Esophagus (tissue), 2 donors: ENCODE data around the gene SDHB. TPM values are rescaled to one million over a fixed set of nuclear protein-coding genes. Genes with fewer than 3 reads are reported as not detected.

Experiments used
- H3K27ac ChIP-seq, 2 donors: one replicate each; pipeline ENCODE4 v1.5.1; 2013; ENCODE audit warnings: low read depth in 2 of 2, mild to moderate bottlenecking in 2 of 2, inconsistent platforms in 1 of 2, low read length in 1 of 2, moderate library complexity in 1 of 2
- H3K27me3 ChIP-seq, 2 donors: one replicate each; pipeline ENCODE4 v1.6.1; 2013; ENCODE audit warnings: low read length in 2 of 2, control low read depth in 1 of 2, mild to moderate bottlenecking in 1 of 2; ENCODE audit not compliant: insufficient read depth in 2 of 2, control insufficient read depth in 1 of 2
- H3K36me3 ChIP-seq, 2 donors: one replicate each; pipeline ENCODE4 v1.6.1; 2013; ENCODE audit warnings: low read length in 1 of 2; ENCODE audit not compliant: control insufficient read depth in 2 of 2, insufficient read depth in 2 of 2
- H3K4me1 ChIP-seq, 2 donors: one replicate each; pipeline ENCODE4 v1.6.1; 2013; ENCODE audit warnings: low read length in 1 of 2; ENCODE audit not compliant: control insufficient read depth in 2 of 2, insufficient read depth in 2 of 2
- H3K4me3 ChIP-seq, 2 donors: one replicate each; pipeline ENCODE4 v1.5.1; 2013; ENCODE audit warnings: low read length in 2 of 2, mild to moderate bottlenecking in 2 of 2, low read depth in 1 of 2, moderate library complexity in 1 of 2
- H3K9me3 ChIP-seq, 2 donors: one replicate each; pipeline ENCODE4 v1.6.1; 2013; ENCODE audit warnings: mild to moderate bottlenecking in 2 of 2, low read depth in 1 of 2, low read length in 1 of 2, moderate library complexity in 1 of 2; ENCODE audit not compliant: control insufficient read depth in 2 of 2, insufficient read depth in 1 of 2
- WGBS, 2 donors: extraction: QIAGEN DNeasy Blood & Tissue Kit; methylation state at CpG; one replicate each; pipeline ENCODE4 v1.1.7; 2013; 5-methylcytosine and 5-hydroxymethylcytosine counted together
- polyA plus RNA-seq, 2 donors: library from polyadenylated mRNA; stranded (reverse); fragments of 200-250 nt; gene quantifications; one replicate each; pipeline ENCODE4 v1.2.3, GENCODE V29; 2013
- donor health status: healthy with polysubstance abuse.
- donor health status: Bipolar disorder and iron deficiency.

The SDHB gene
- polyA plus RNA-seq, 2 donors = 36.5 to 102 TPM

GRCh38 chr1:17011439-17012307 lies 42.2 kb downstream of the SDHB start, which contains the start of gene ATP13A2:
TSS of gene ATP13A2 (minus strand) at chr1:17011928. CDS start at chr1:17011738, 190 bp downstream.
- 1% methylated on average over 70 to 94 of the region's 94 CpGs for WGBS, 2 donors
- peak within 1 kb of the TSS; percentile 18 to 74 for H3K27ac ChIP-seq

GRCh38 chr1:17011092-17011438 lies 42.8 kb downstream of the SDHB start:
- 1% methylated on average over 15 of the region's 15 CpGs for WGBS, 2 donors
- no peaks in the 10 kb centered on the region for H3K9me3 ChIP-seq
- peak overlapping the region; percentile 72 to 83 for H3K4me3 ChIP-seq
- peak overlapping the region in 1 of 2 donors; percentile 74 for H3K27ac ChIP-seq
- H3K27me3 ChIP-seq = no peaks in the 10 kb centered on the region
- peaks cover 8 to 22% of the 10 kb centered on the region in 2 donors for H3K4me1 ChIP-seq
- no peaks in the 10 kb centered on the region for H3K36me3 ChIP-seq

More at GRCh38 chr1:17011439-17012307, 42.2 kb downstream of the SDHB start, which contains the start of gene ATP13A2:
- peaks cover 9 to 24% of the 10 kb centered on the region in 2 donors for H3K4me1 ChIP-seq
- H3K36me3 ChIP-seq = no peaks in the 10 kb centered on the region
- H3K9me3 ChIP-seq = no peaks in the 10 kb centered on the region
- H3K27me3 ChIP-seq = no peaks in the 10 kb centered on the region
- peak within 1 kb of the TSS; percentile 72 to 83 for H3K4me3 ChIP-seq

- peak overlapping the region in 1 of 2 donors; percentile 53 for H3K27ac ChIP-seq
Measured at GRCh38 chr1:17009706-17010105, 44.1 kb downstream of the SDHB start.

GRCh38 chr1:17008208-17008855 lies 45.5 kb downstream of the SDHB start:
- Histone ChIP-seq H3K36me3 (peaks cover 11 to 16% of the 10 kb centered on the region in 2 donors), H3K4me3 (no peak overlapping the region), H3K27ac (no peak overlapping the region), H3K4me1 (peaks cover 11 to 23% of the 10 kb centered on the region in 2 donors), H3K9me3 (no peaks in the 10 kb centered on the region), H3K27me3 (no peaks in the 10 kb centered on the region)
- 88 to 92% methylated on average over 15 of the region's 15 CpGs for WGBS, 2 donors

More at GRCh38 chr1:17009706-17010105, 44.1 kb downstream of the SDHB start:
- Histone ChIP-seq H3K36me3 (peaks cover 4 to 9% of the 10 kb centered on the region in 2 donors), H3K4me3 (no peak overlapping the region), H3K4me1 (peaks cover 7 to 21% of the 10 kb centered on the region in 2 donors), H3K27me3 (no peaks in the 10 kb centered on the region), H3K9me3 (no peaks in the 10 kb centered on the region)
- 58 to 60% methylated on average over 4 of the region's 4 CpGs for WGBS, 2 donors

GRCh38 chr1:17007121-17007520 lies 46.7 kb downstream of the SDHB start:
- peaks cover 11 to 25% of the 10 kb centered on the region in 2 donors for H3K36me3 ChIP-seq
- no peaks in the 10 kb centered on the region for H3K27me3 ChIP-seq
- 93 to 97% methylated on average over 8 of the region's 8 CpGs for WGBS, 2 donors
- peaks cover 11 to 18% of the 10 kb centered on the region in 2 donors for H3K4me1 ChIP-seq
- no peak overlapping the region for H3K27ac ChIP-seq
- no peaks in the 10 kb centered on the region for H3K9me3 ChIP-seq
- no peak overlapping the region for H3K4me3 ChIP-seq

GRCh38 chr1:17005365-17005740 lies 48.5 kb downstream of the SDHB start:
- WGBS, 2 donors = 94% methylated on average over 19 of the region's 19 CpGs
- Histone ChIP-seq H3K36me3 (peaks cover 15 to 31% of the 10 kb centered on the region in 2 donors), H3K27me3 (no peaks in the 10 kb centered on the region), H3K9me3 (no peaks in the 10 kb centered on the region), H3K27ac (no peak overlapping the region), H3K4me3 (no peak overlapping the region), H3K4me1 (peaks cover 6 to 7% of the 10 kb centered on the region in 2 donors)

- Histone ChIP-seq H3K27ac (peak overlapping the region; percentile 17 to 87), H3K4me3 (no peak overlapping the region), H3K36me3 (peaks cover 15 to 31% of the 10 kb centered on the region in 2 donors), H3K27me3 (no peaks in the 10 kb centered on the region), H3K9me3 (no peaks in the 10 kb centered on the region), H3K4me1 (peaks cover 4 to 5% of the 10 kb centered on the region in 2 donors)
- WGBS, 2 donors = 90% methylated on average over 23 to 24 of the region's 24 CpGs
Measured at GRCh38 chr1:17004466-17005364, 49.1 kb downstream of the SDHB start.

- Histone ChIP-seq H3K27ac (no peak overlapping the region), H3K9me3 (no peaks in the 10 kb centered on the region), H3K27me3 (no peaks in the 10 kb centered on the region), H3K4me3 (no peak overlapping the region), H3K36me3 (peaks cover 15 to 31% of the 10 kb centered on the region in 2 donors), H3K4me1 (peaks cover 3 to 4% of the 10 kb centered on the region in 2 donors)
- WGBS, 2 donors = 92 to 96% methylated on average over 4 of the region's 4 CpGs
Measured at GRCh38 chr1:17002524-17002902, 51.3 kb downstream of the SDHB start.
